H1 (cell line): ENCODE measurements around the gene CEP104. TPM values are rescaled to one million over a fixed set of nuclear protein-coding genes. Genes with fewer than 3 reads are reported as not detected.

Experiments used
- CTCF ChIA-PET: fragments of 300-600 bp; sonication (Branson Sonifier 250); formaldehyde crosslinking; loops from one replicate; lab custom pipeline; 2021; ENCODE audit not compliant: partially characterized antibody; lab: Charles Lee
- POLR2A ChIA-PET: fragments of 300-600 bp; sonication (Branson Sonifier 250); formaldehyde crosslinking; loops from one replicate; lab custom pipeline; 2021; ENCODE audit warnings: inconsistent platforms; ENCODE audit not compliant: partially characterized antibody; lab: Charles Lee
- DNase-seq, 2 experiments: peaks; one replicate each; pipeline versions ENCODE4 v3.0.0 to v3.0.0-alpha.2; 2010 to 2022; ENCODE audit warnings: low spot score in 2 of 2, low read depth in 1 of 2, mixed read lengths in 1 of 2
- FAIRE-seq: peaks from 2 replicates; lab custom pipeline; 2011; peaks lifted over from hg19 to GRCh38; lab: Jason Lieb, UNC
- H2AFZ ChIP-seq: 2 replicates; pipeline ENCODE4 v1.8.1; 2012; ENCODE audit warnings: low read length, inconsistent platforms
- H2AK5ac ChIP-seq: 2 replicates; pipeline ENCODE4 v1.6.1; 2013; ENCODE audit warnings: low read depth, low read length
- H2BK120ac ChIP-seq: replicated peaks from 2 replicates; pipeline ENCODE3; 2013; ENCODE audit warnings: low read depth, low read length, inconsistent platforms
- H2BK12ac ChIP-seq: 2 replicates; pipeline ENCODE4 v1.6.1; 2013; ENCODE audit warnings: low read depth, low read length
- H2BK15ac ChIP-seq: 2 replicates; pipeline ENCODE4 v1.6.1; 2013; ENCODE audit warnings: low read length
- H2BK20ac ChIP-seq: 2 replicates; pipeline ENCODE4 v1.6.1; 2013; ENCODE audit warnings: low read length
- H2BK5ac ChIP-seq: 2 replicates; pipeline ENCODE4 v1.6.1; 2013; ENCODE audit warnings: low read depth, low read length
- H3K14ac ChIP-seq: 2 replicates; pipeline ENCODE4 v1.6.1; 2013; ENCODE audit warnings: inconsistent platforms; ENCODE audit not compliant: insufficient read length
- H3K18ac ChIP-seq: 2 replicates; pipeline ENCODE4 v1.6.1; 2013; ENCODE audit warnings: low read length; ENCODE audit errors: extremely low read depth
- H3K23ac ChIP-seq: 2 replicates; pipeline ENCODE4 v1.6.1; 2013; ENCODE audit warnings: inconsistent platforms; ENCODE audit not compliant: insufficient read length
- H3K23me2 ChIP-seq: 2 replicates; pipeline ENCODE4 v1.6.1; 2013; ENCODE audit warnings: low read depth, low read length
- H3K27ac ChIP-seq: 2 replicates; pipeline ENCODE4 v1.6.1; 2011; ENCODE audit warnings: low read depth, low read length, inconsistent platforms
- H3K27me3 ChIP-seq, 4 experiments: replicated peaks in 1 of 4; 1 replicate in 1 of 4; 2 replicates in 3 of 4; pipeline versions ENCODE4 v1.6.1 to v1.8.1; 2011 to 2013; ENCODE audit warnings: low read length in 3 of 4, mild to moderate bottlenecking in 3 of 4, inconsistent platforms in 2 of 4, mixed read lengths in 2 of 4, moderate library complexity in 1 of 4; ENCODE audit not compliant: control insufficient read depth in 3 of 4, insufficient read depth in 3 of 4; ENCODE audit errors: extremely low read depth in 1 of 4
- H3K36me3 ChIP-seq, 4 experiments: 2 replicates each; pipeline versions ENCODE4 v1.6.1 to v1.8.1; 2011 to 2013; ENCODE audit warnings: mild to moderate bottlenecking in 4 of 4, low read length in 3 of 4, moderate library complexity in 2 of 4, control low read depth in 1 of 4, inconsistent platforms in 1 of 4; ENCODE audit not compliant: insufficient read depth in 4 of 4, control insufficient read depth in 2 of 4
- H3K4ac ChIP-seq: replicated peaks from 2 replicates; pipeline ENCODE3; 2013; ENCODE audit warnings: low read length, low read depth, mixed read lengths, inconsistent platforms; ENCODE audit not compliant: insufficient read length
- H3K4me1 ChIP-seq, 4 experiments: replicated peaks in 1 of 4; 1 replicate in 1 of 4; 2 replicates in 3 of 4; pipeline versions ENCODE4 v1.6.1 to v1.8.1; 2011 to 2013; ENCODE audit warnings: low read length in 3 of 4, inconsistent platforms in 2 of 4, mixed read lengths in 1 of 4; ENCODE audit not compliant: insufficient read depth in 4 of 4, control insufficient read depth in 3 of 4
- H3K4me2 ChIP-seq, 2 experiments: 2 replicates each; pipeline versions ENCODE4 v1.6.1 to v1.8.1; 2011 to 2013; ENCODE audit warnings: low read depth in 2 of 2, low read length in 2 of 2, control low read depth in 1 of 2, inconsistent platforms in 1 of 2, mild to moderate bottlenecking in 1 of 2; ENCODE audit not compliant: insufficient read depth in 1 of 2
- H3K4me3 ChIP-seq, 4 experiments: fragments of 200-600, 300-600 bp in 1 of 4; sonication (generic), shearing (Covaris generic), sonication (Bioruptor Twin) in 1 of 4; 2 replicates each; pipeline versions ENCODE4 v1.5.1 to v1.8.1; 2011 to 2016; ENCODE audit warnings: low read length in 4 of 4, low read depth in 3 of 4, control low read depth in 2 of 4, inconsistent platforms in 2 of 4, mild to moderate bottlenecking in 2 of 4, mixed read lengths in 1 of 4, moderate library complexity in 1 of 4; ENCODE audit not compliant: insufficient read depth in 2 of 4; ENCODE audit errors: extremely low read depth in 1 of 4
- H3K56ac ChIP-seq: replicated peaks from 2 replicates; pipeline ENCODE3; 2013; ENCODE audit warnings: low read depth, mild to moderate bottlenecking, mixed read lengths, low read length, inconsistent platforms; ENCODE audit not compliant: insufficient read length
- H3K79me1 ChIP-seq: 2 replicates; pipeline ENCODE4 v1.6.1; 2013; ENCODE audit warnings: low read depth, low read length, control low read depth
- H3K79me2 ChIP-seq, 2 experiments: 2 replicates each; pipeline versions ENCODE4 v1.6.1 to v1.8.1; 2012 to 2013; ENCODE audit warnings: low read length in 2 of 2, mild to moderate bottlenecking in 2 of 2, inconsistent platforms in 1 of 2; ENCODE audit not compliant: insufficient read depth in 2 of 2, control insufficient read depth in 1 of 2
- H3K9ac ChIP-seq, 4 experiments: replicated peaks in 1 of 4; 1 replicate in 1 of 4; 2 replicates in 3 of 4; pipeline versions ENCODE4 v1.6.1 to v1.8.1; 2011 to 2013; ENCODE audit warnings: low read depth in 3 of 4, low read length in 3 of 4, control low read depth in 2 of 4, mild to moderate bottlenecking in 2 of 4, moderate library complexity in 2 of 4, inconsistent platforms in 1 of 4; ENCODE audit errors: extremely low read depth in 1 of 4
- H3K9me3 ChIP-seq, 2 experiments: 2 replicates each; pipeline versions ENCODE4 v1.6.1 to v1.8.1; 2012 to 2013; ENCODE audit warnings: mild to moderate bottlenecking in 2 of 2, moderate library complexity in 2 of 2, control low read depth in 1 of 2, inconsistent platforms in 1 of 2, low read depth in 1 of 2, low read length in 1 of 2, mixed read lengths in 1 of 2; ENCODE audit not compliant: insufficient read depth in 2 of 2
- H4K20me1 ChIP-seq, 2 experiments: replicated peaks in 1 of 2; 2 replicates each; pipeline versions ENCODE3 to v1.8.1; 2011 to 2013; ENCODE audit warnings: inconsistent platforms in 2 of 2, low read length in 2 of 2, mild to moderate bottlenecking in 1 of 2; ENCODE audit not compliant: insufficient read depth in 2 of 2, control insufficient read depth in 1 of 2
- H4K5ac ChIP-seq: 2 replicates; pipeline ENCODE4 v1.6.1; 2013; ENCODE audit warnings: low read length, low read depth, mixed read lengths, inconsistent platforms; ENCODE audit not compliant: insufficient read length
- H4K8ac ChIP-seq: 2 replicates; pipeline ENCODE4 v1.8.0; 2013; ENCODE audit warnings: mild to moderate bottlenecking, moderate library complexity, low read length, inconsistent platforms; ENCODE audit not compliant: insufficient read depth; ENCODE audit errors: extremely low read depth
- H4K91ac ChIP-seq: replicated peaks from 2 replicates; pipeline ENCODE3; 2013; ENCODE audit warnings: low read length, mixed read lengths, inconsistent platforms; ENCODE audit not compliant: insufficient read length
- PHF8 ChIP-seq: fragments of 200-600 bp; sonication (generic); conservative IDR thresholded peaks from 2 replicates; pipeline ENCODE4 v1.7.1; 2012; ENCODE audit warnings: low read depth, mild to moderate bottlenecking, inconsistent platforms, low read length, moderate library complexity
- WGBS, 2 experiments: shearing (Covaris generic) in 1 of 2; methylation state at CpG; one replicate each; pipeline versions ENCODE4 v1.1.6 to v1.1.7; 2013 to 2015; ENCODE audit warnings: low lambda C conversion rate in 2 of 2, mixed read lengths in 2 of 2, inconsistent platforms in 1 of 2, low coverage in 1 of 2, missing lambda C conversion rate in 1 of 2; ENCODE audit not compliant: insufficient replicate concordance in 2 of 2, insufficient coverage in 1 of 2, insufficient read length in 1 of 2; ENCODE audit errors: extremely low coverage in 1 of 2, missing lambda C conversion rate in 1 of 2; 5-methylcytosine and 5-hydroxymethylcytosine counted together
- polyA plus RNA-seq, 7 experiments: library from polyadenylated mRNA; depleted of rRNA in 3 of 7; stranded (reverse) in 5 of 7; unstranded in 2 of 7; fragments of >200 nt in 5 of 7; fragments of 200-250 nt in 2 of 7; gene quantifications; 1 replicate in 5 of 7; 2 replicates in 1 of 7; 4 replicates in 1 of 7; pipeline versions ENCODE4 v1.2.1 to v1.2.3, GENCODE V29; 2011 to 2013; ENCODE audit warnings: missing spikeins in 2 of 7, mixed read lengths in 2 of 7
- total RNA-seq: library from RNA; stranded (reverse); fragmentation: NEBNext Ultra II Directional; extraction: Animal tissue kit (Norgen Biotek cat#: 25700); gene quantifications from 2 replicates; pipeline ENCODE4 v1.2.1, GENCODE V29; 2021

Gene CEP104
- total and polyA plus RNA-seq, 2 of the 8 experiments (the other 6 are each of a cell fraction or from before 2014, with no cell fraction given), result 8.0 to 43.9 TPM

DNA sequence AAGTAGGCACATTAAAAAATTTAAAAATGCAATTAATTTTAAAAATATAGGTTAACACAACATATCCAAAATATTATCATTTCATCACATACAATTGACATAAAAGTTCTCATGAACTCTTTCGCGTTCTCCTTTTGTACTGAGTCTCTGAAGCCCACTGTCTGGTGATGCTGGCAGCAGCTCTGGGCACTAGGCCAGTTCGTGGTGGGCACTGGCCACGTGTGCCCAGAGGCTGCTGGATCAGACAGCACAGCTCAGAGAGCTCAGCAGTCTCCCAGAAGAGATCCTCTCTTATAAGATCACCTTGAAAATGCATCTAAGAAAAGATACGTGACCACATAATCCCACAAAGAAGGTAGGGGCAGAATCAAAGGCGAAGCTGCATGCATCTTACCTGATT is 9.9 kb downstream of the CEP104 start:
- POLR2A ChIA-PET, result no interaction called here
- H3K27ac ChIP-seq, result no peak overlapping the region
- TF ChIP-seq PHF8, result no peak

More for the DNA sequence above, 9.9 kb downstream of the CEP104 start:
- Histone ChIP-seq H4K91ac (no peak overlapping the region), H2BK120ac (no peak overlapping the region), H3K18ac (no peak overlapping the region), H3K4me1 (no peaks in the 10 kb centered on the region), H4K5ac (no peak overlapping the region), H2BK5ac (no peak overlapping the region), H3K79me2 (no peaks in the 10 kb centered on the region), H3K9me3 (no peaks in the 10 kb centered on the region), H3K79me1 (no peaks in the 10 kb centered on the region; the same call in 1 of the 2 replicates), H3K23ac (no peak overlapping the region), H2BK15ac (no peak overlapping the region), H3K36me3 (peaks cover 0 to 20% (median 2%) of the 10 kb centered on the region in 4 experiments; a peak in 2 of 8 replicates), H4K8ac (no peak overlapping the region), H4K20me1 (peaks cover 0 to 2% of the 10 kb centered on the region in 2 experiments), H3K14ac (no peak overlapping the region), H2BK20ac (no peak overlapping the region), H3K23me2 (no peaks in the 10 kb centered on the region), H2AFZ (no peak overlapping the region), H3K9ac (no peak overlapping the region), H3K27me3 (no peaks in the 10 kb centered on the region), H3K56ac (no peak overlapping the region), H3K4me2 (no peak overlapping the region), H2BK12ac (no peak overlapping the region), H3K4ac (no peak overlapping the region), H3K4me3 (no peak overlapping the region), H2AK5ac (no peak overlapping the region)
- DNase-seq, result no peak
- no peak for FAIRE-seq
- CTCF ChIA-PET, result interaction anchor here (1.3 to 1.7 kb wide), 3 partner anchors 11 to 19 kb away, joined by 3 to 5 read pairs (median 4); partner anchors contain the start of gene DFFB
- WGBS, 2 experiments, result 72% methylated on average over 6 of the region's 6 CpGs; no CpG with 5 or more reads in 1 of the 2 experiments
